ENCODE results near the gene CX3CL1. TPM values are rescaled to one million over a fixed set of nuclear protein-coding genes. Genes with fewer than 3 reads are reported as not detected.

The CX3CL1 gene
- total and polyA plus RNA-seq, 12 donors: 1.9 to 14.1 (median 6.5) TPM

- 86 to 92% (median 91%) methylated on average over 5 of the region's 5 CpGs for WGBS, 4 donors
- no peak for DNase-seq
Observed at GRCh38 chr16:57391708-57392107, 19.4 kb downstream of the CX3CL1 start.

DNA sequence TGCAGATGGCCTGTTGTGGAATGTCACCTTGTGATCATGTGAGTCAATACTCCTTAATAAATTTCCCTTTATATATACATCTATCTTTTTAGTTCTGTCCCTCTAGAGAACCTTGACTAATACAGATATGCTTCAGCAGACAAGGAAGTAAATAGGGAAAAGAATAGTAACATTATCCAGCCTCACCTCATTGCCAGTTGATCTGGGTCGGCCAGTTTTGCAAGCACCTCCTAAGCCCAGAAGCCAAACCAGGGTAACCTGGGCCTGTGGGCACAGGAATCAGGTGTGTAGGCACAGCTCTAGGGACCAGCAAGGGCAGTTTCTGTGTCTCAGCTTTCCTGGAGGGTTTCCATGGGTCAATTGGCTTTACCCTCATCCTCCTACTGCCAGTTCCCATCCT is 20.4 kb downstream of the CX3CL1 start:
- H3K36me3 ChIP-seq (replicated peaks in 1 of 2): no peaks in the 10 kb centered on the region
- TF ChIP-seq CTCF (IDR thresholded peaks at IDR 0.05): no peak
- TF ChIP-seq POLR2A (IDR thresholded peaks at IDR 0.05): no peak
- H3K27ac ChIP-seq: no peak overlapping the region
- DNase-seq: no peak
- 75 to 100% (median 93%) methylated on average over 1 of the region's 1 CpG for WGBS, 4 donors
- intact Hi-C loops (cut with DNase I): no loop called here
- H3K4me1 ChIP-seq (replicated peaks in 1 of 2): no peaks in the 10 kb centered on the region
- H3K9me3 ChIP-seq (replicated peaks in 1 of 3): no peaks in the 10 kb centered on the region
- no peak overlapping the region for H3K4me3 ChIP-seq
- no peaks in the 10 kb centered on the region for H3K27me3 ChIP-seq

More at GRCh38 chr16:57391708-57392107, 19.4 kb downstream of the CX3CL1 start:
- no peaks in the 10 kb centered on the region for H3K36me3 ChIP-seq (replicated peaks in 1 of 2)
- H3K4me3 ChIP-seq: no peak overlapping the region
- TF ChIP-seq CTCF (IDR thresholded peaks at IDR 0.05) (no peak), POLR2A (IDR thresholded peaks at IDR 0.05) (no peak)
- peaks cover 0 to 1% of the 10 kb centered on the region in 2 donors for H3K4me1 ChIP-seq (replicated peaks in 1 of 2)
- no peaks in the 10 kb centered on the region for H3K27me3 ChIP-seq
- no peaks in the 10 kb centered on the region for H3K9me3 ChIP-seq (replicated peaks in 1 of 3)
- no peak overlapping the region for H3K27ac ChIP-seq
- intact Hi-C loops (cut with DNase I): no loop called here

DNA sequence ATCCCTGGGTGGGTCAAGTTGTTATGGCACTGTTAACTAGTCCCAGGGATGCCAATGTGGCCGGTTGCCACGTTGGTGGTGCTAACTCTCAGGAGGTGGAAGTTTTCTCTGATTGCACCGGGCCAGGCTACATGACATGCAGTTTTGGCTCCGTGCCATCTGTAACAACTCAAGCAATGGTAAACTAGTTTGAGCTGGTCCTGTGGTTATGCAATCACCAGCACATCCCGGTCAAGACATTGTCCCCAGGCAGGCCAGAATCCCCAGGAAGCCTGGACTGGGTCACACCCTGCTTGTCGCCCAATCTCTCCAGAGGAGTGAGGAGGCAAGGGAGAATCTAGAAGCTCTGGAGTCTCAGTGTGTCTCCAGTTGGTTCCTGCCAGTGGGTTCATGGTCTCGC is 22.2 kb downstream of the CX3CL1 start:
- DNase-seq: peak in 4 of 7 donors; percentile 31 to 47 (median 40)
- no peaks in the 10 kb centered on the region for H3K9me3 ChIP-seq (replicated peaks in 1 of 3)
- H3K27ac ChIP-seq: no peak overlapping the region
- WGBS, 4 donors: 51 to 69% (median 55%) methylated on average over 4 to 7 of the region's 7 CpGs
- H3K27me3 ChIP-seq: no peaks in the 10 kb centered on the region
- H3K4me3 ChIP-seq: no peak overlapping the region
- intact Hi-C loops (cut with DNase I): no loop called here
- no peaks in the 10 kb centered on the region for H3K36me3 ChIP-seq (replicated peaks in 1 of 2)
- no peaks in the 10 kb centered on the region for H3K4me1 ChIP-seq (replicated peaks in 1 of 2)
- no peak for TF ChIP-seq POLR2A (IDR thresholded peaks at IDR 0.05)
- TF ChIP-seq CTCF (IDR thresholded peaks at IDR 0.05): no peak

GRCh38 chr16:57395026-57395425 is 22.7 kb downstream of the CX3CL1 start:
- TF ChIP-seq POLR2A (IDR thresholded peaks at IDR 0.05) (no peak), CTCF (IDR thresholded peaks at IDR 0.05) (no peak)
- WGBS, 4 donors: 79 to 82% (median 81%) methylated on average over 5 of the region's 5 CpGs
- DNase-seq: no peak
- Histone ChIP-seq H3K27ac (no peak overlapping the region), H3K36me3 (replicated peaks in 1 of 2) (no peaks in the 10 kb centered on the region), H3K27me3 (no peaks in the 10 kb centered on the region), H3K4me1 (replicated peaks in 1 of 2) (no peaks in the 10 kb centered on the region), H3K4me3 (no peak overlapping the region), H3K9me3 (replicated peaks in 1 of 3) (no peaks in the 10 kb centered on the region)
- intact Hi-C loops (cut with DNase I): no loop called here
